ENCODE data around the gene PRKCQ.

The PRKCQ gene

DNA sequence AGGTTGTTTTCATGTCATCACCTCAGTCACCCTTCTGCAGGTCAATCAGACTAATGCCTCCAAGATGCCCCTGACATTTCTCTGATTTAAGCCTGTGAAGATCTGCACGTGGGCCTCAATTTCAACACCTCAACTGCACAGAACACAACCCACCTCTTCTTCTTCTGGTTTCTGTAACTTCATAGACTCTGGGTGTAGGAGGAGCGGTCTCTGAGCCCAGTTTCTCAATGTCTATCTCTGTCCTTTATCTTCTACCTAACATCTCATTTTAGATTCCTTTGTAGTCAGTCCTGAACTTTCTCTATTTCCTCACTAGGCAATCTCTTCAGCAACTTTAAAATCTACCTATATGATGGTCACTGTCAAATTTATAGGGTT is 85.6 kb downstream of the PRKCQ start:
- no peak for DNase-seq (ENCODE audit: low spot score)
- no peak for TF ChIP-seq CTCF (IDR thresholded peaks at IDR 0.05; ENCODE audit: extremely low read depth, missing control alignments)

- DNase-seq (ENCODE audit: low spot score) = no peak
- TF ChIP-seq CTCF (IDR thresholded peaks at IDR 0.05; ENCODE audit: extremely low read depth, missing control alignments) = no peak
Observed at GRCh38 chr10:6493521-6494441, 86.3 kb downstream of the PRKCQ start.

- TF ChIP-seq CTCF (IDR thresholded peaks at IDR 0.05; ENCODE audit: extremely low read depth, missing control alignments) = no peak
- DNase-seq (ENCODE audit: low spot score) = no peak
Observed at GRCh38 chr10:6492896-6493295, 87.2 kb downstream of the PRKCQ start.

- no peak for TF ChIP-seq CTCF (IDR thresholded peaks at IDR 0.05; ENCODE audit: extremely low read depth, missing control alignments)
- DNase-seq (ENCODE audit: low spot score) = no peak
Observed at GRCh38 chr10:6491841-6492609, 88.1 kb downstream of the PRKCQ start.

DNA sequence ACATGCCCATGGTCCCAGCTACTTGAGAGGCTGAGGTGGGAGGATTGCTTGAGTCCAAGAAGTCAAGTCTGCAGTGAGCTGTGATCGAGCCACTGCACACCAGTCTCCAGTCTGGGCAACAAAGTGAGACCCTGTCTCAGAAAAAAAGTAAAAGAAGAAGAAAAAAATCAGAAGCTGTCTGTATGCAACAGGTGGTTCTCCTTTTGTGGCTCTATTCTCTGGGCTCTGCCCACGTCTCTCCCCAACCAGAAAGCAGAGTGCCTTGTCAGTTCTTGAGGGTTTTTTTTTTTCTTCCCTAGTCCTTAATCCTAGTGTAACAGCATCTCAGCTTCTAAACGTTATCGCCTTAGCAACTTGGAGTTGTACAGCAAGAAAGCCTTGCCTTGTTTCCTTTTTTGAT is 89.5 kb downstream of the PRKCQ start:
- no peak for DNase-seq (ENCODE audit: low spot score)
- no peak for TF ChIP-seq CTCF (IDR thresholded peaks at IDR 0.05; ENCODE audit: extremely low read depth, missing control alignments)

DNA sequence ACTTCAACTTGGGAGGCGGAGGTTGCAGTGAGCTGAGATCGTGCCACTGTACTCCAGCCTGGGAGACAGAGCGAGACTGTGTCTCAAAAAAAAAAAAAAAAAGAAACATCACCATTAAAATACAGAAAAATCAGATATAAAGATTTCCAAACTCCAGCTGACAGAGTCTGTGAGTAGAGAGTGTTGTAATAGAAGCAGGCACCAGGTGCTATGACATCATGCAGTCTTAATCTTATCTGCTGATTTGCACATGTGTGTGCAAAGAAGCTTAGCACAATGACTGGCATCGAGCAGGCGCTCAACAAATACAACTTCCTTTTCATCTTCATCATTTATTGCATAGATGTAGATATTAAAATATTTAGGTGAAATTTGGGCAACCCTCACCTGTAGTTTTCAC is 92.2 kb downstream of the PRKCQ start:
- no peak for DNase-seq (ENCODE audit: low spot score)
- TF ChIP-seq CTCF (IDR thresholded peaks at IDR 0.05; ENCODE audit: extremely low read depth, missing control alignments) = no peak

GRCh38 chr10:6486309-6486708 is 93.8 kb downstream of the PRKCQ start:
- no peak for TF ChIP-seq CTCF (IDR thresholded peaks at IDR 0.05; ENCODE audit: extremely low read depth, missing control alignments)
- DNase-seq (ENCODE audit: low spot score) = no peak
